K562 (cell line): Measurements from ENCODE around the gene NAIF1. TPM values are rescaled to one million over a fixed set of nuclear protein-coding genes. Genes with fewer than 3 reads are reported as not detected.

ENCODE experiments used
- DMBX1 ChIP-seq: fragments of 250-450 bp; sonication (Bioruptor Pico); IDR thresholded peaks from 2 replicates; pipeline ENCODE4 v1.8.0; 2022; ENCODE audit warnings: inconsistent platforms, mild to moderate bottlenecking, moderate library complexity, borderline replicate concordance
- FOXK2 ChIP-seq, 2 experiments: fragments of 450-650 bp; IDR thresholded peaks in 1 of 2; conservative IDR thresholded peaks in 1 of 2; 2 replicates each; pipeline ENCODE4 v1.6.1; 2016; ENCODE audit warnings: low read depth in 2 of 2, mild to moderate bottlenecking in 1 of 2
- GABPA ChIP-seq: fragments of 200-800 bp; sonication (Bioruptor generic); conservative IDR thresholded peaks from 2 replicates; pipeline ENCODE4 v1.6.1; 2016; ENCODE audit warnings: low read depth, missing genetic modification characterization, missing compliant biosample characterization
- HDGF ChIP-seq: fragments of 450-650 bp; IDR thresholded peaks from 2 replicates; pipeline ENCODE4 v1.6.1; 2016
- HMG20A ChIP-seq: fragments of 450-650 bp; formaldehyde crosslinking; conservative IDR thresholded peaks from 2 replicates; pipeline ENCODE4 v1.4.0; 2020; ENCODE audit warnings: mild to moderate bottlenecking, mixed read lengths
- HNRNPL ChIP-seq: fragments of 200-400 bp; formaldehyde crosslinking; IDR thresholded peaks from 2 replicates; pipeline ENCODE4 v1.6.1; 2017; ENCODE audit warnings: low read depth, mild to moderate bottlenecking, low read length
- MEIS2 ChIP-seq: fragments of 450-650 bp; IDR thresholded peaks from 2 replicates; pipeline ENCODE4 v1.6.1; 2014; ENCODE audit warnings: mild to moderate bottlenecking; ENCODE audit not compliant: partially characterized antibody
- NEUROD1 ChIP-seq: fragments of 150-350 bp; IDR thresholded peaks from 2 replicates; pipeline ENCODE4 v1.6.1; 2014; ENCODE audit warnings: borderline replicate concordance, low read length, low read depth; ENCODE audit not compliant: partially characterized antibody
- RBM22 ChIP-seq: fragments of 200-400 bp; formaldehyde crosslinking; IDR thresholded peaks from 2 replicates; pipeline ENCODE4 v1.6.1; 2018; ENCODE audit warnings: low read length, low read depth; ENCODE audit not compliant: poor library complexity, severe bottlenecking
- SRSF1 ChIP-seq: fragments of 200-400 bp; formaldehyde crosslinking; IDR thresholded peaks from 2 replicates; pipeline ENCODE4 v1.6.1; 2017; ENCODE audit warnings: mild to moderate bottlenecking, low read depth, low read length, moderate library complexity
- U2AF1 ChIP-seq: fragments of 200-400 bp; formaldehyde crosslinking; optimal IDR thresholded peaks from 2 replicates; pipeline ENCODE3; 2017; ENCODE audit warnings: mild to moderate bottlenecking, low read depth, low read length, moderate library complexity
- ZC3H4 ChIP-seq: sonication (generic); formaldehyde crosslinking; IDR thresholded peaks from 2 replicates; pipeline ENCODE4 v1.9.0; 2021; ENCODE audit warnings: missing genetic modification reagents, borderline replicate concordance
- ZFX ChIP-seq: sonication (generic); formaldehyde crosslinking; IDR thresholded peaks from 2 replicates; pipeline ENCODE4 v1.8.0; 2022; ENCODE audit warnings: mild to moderate bottlenecking, missing genetic modification reagents, moderate library complexity
- ZNF436 ChIP-seq: fragments of 250-450, 450-650 bp; sonication (Bioruptor Pico); formaldehyde crosslinking; IDR thresholded peaks from 2 replicates; pipeline ENCODE4 v1.7.0; 2020; ENCODE audit warnings: mild to moderate bottlenecking
- ZNF589 ChIP-seq: fragments of 200-800 bp; sonication (Bioruptor generic); IDR thresholded peaks from 2 replicates; pipeline ENCODE4 v1.6.1; 2016; ENCODE audit warnings: low read depth, missing genetic modification characterization, missing compliant biosample characterization
- ZNF707 ChIP-seq: fragments of 250-450 bp; sonication (Bioruptor Pico); conservative IDR thresholded peaks from 2 replicates; pipeline ENCODE4 v1.8.0; 2022; ENCODE audit warnings: inconsistent platforms, mild to moderate bottlenecking, moderate library complexity
- polyA plus RNA-seq, 8 experiments: library from polyadenylated mRNA; depleted of rRNA in 4 of 8; stranded (reverse) in 5 of 8; unstranded in 3 of 8; fragments of >200 nt; fragmentation: Nextera tagmentation in 2 of 8; fragmentation: Illumina TruSeq in 1 of 8; extraction: Ambion mirVana in 2 of 8; extraction: Trizol in 1 of 8; gene quantifications; 2 replicates each; pipeline versions ENCODE4 v1.2.1 to v1.2.3, GENCODE V29; 2011 to 2014; ENCODE audit warnings: inconsistent platforms in 1 of 8, missing spikeins in 1 of 8
- total RNA-seq, 7 experiments: library from RNA; depleted of rRNA in 6 of 7; stranded (reverse); fragments of >200 nt in 6 of 7; fragmentation: Illumina TruSeq in 2 of 7; extraction: Trizol in 2 of 7; gene quantifications; 2 replicates each; pipeline versions ENCODE4 v1.2.1 to v1.2.3, GENCODE V29; 2011 to 2021; ENCODE audit warnings: low replicate concordance in 1 of 7
- TF ChIP-seq, protein P1 (sequence below): sonication (generic); formaldehyde crosslinking; IDR thresholded peaks from 2 replicates; pipeline ENCODE4 v1.8.1; 2022; ENCODE audit warnings: missing genetic modification reagents
- TF ChIP-seq, protein P2 (sequence below): fragments of 450-650 bp; IDR thresholded peaks from 2 replicates; pipeline ENCODE4 v1.6.1; 2016; ENCODE audit warnings: low read depth, mild to moderate bottlenecking, moderate library complexity
- TF ChIP-seq, protein P3 (sequence below), 2 experiments: fragments of 250-450 bp in 1 of 2; fragments of 450-650 bp in 1 of 2; sonication (Bioruptor Pico) in 1 of 2; IDR thresholded peaks; 2 replicates each; pipeline versions ENCODE4 v1.6.1 to v1.8.0; 2016 to 2021; ENCODE audit warnings: mild to moderate bottlenecking in 2 of 2, moderate library complexity in 2 of 2, missing compliant biosample characterization in 1 of 2, missing genetic modification characterization in 1 of 2
- TF ChIP-seq, protein P4 (sequence below): sonication (generic); formaldehyde crosslinking; IDR thresholded peaks from 2 replicates; pipeline ENCODE4 v1.8.0; 2022; ENCODE audit warnings: missing genetic modification reagents, mild to moderate bottlenecking, moderate library complexity, borderline replicate concordance
- TF ChIP-seq, protein P5 (sequence below), 2 experiments: IDR thresholded peaks; 2 replicates each; pipeline ENCODE4 v1.6.1; 2011; ENCODE audit warnings: borderline replicate concordance in 1 of 2, control low read depth in 1 of 2, low read depth in 1 of 2, low read length in 1 of 2, mild to moderate bottlenecking in 1 of 2, mixed read lengths in 1 of 2, moderate library complexity in 1 of 2; ENCODE audit not compliant: insufficient read depth in 1 of 2, insufficient read length in 1 of 2, poor library complexity in 1 of 2, severe bottlenecking in 1 of 2; ENCODE audit errors: extremely low read depth in 1 of 2

Gene NAIF1
- total and polyA plus RNA-seq, 9 of the 15 experiments (the other 6 are each of a cell fraction or from before 2014, with no cell fraction given), result 4.8 to 26.6 (median 17.2) TPM

DNA sequence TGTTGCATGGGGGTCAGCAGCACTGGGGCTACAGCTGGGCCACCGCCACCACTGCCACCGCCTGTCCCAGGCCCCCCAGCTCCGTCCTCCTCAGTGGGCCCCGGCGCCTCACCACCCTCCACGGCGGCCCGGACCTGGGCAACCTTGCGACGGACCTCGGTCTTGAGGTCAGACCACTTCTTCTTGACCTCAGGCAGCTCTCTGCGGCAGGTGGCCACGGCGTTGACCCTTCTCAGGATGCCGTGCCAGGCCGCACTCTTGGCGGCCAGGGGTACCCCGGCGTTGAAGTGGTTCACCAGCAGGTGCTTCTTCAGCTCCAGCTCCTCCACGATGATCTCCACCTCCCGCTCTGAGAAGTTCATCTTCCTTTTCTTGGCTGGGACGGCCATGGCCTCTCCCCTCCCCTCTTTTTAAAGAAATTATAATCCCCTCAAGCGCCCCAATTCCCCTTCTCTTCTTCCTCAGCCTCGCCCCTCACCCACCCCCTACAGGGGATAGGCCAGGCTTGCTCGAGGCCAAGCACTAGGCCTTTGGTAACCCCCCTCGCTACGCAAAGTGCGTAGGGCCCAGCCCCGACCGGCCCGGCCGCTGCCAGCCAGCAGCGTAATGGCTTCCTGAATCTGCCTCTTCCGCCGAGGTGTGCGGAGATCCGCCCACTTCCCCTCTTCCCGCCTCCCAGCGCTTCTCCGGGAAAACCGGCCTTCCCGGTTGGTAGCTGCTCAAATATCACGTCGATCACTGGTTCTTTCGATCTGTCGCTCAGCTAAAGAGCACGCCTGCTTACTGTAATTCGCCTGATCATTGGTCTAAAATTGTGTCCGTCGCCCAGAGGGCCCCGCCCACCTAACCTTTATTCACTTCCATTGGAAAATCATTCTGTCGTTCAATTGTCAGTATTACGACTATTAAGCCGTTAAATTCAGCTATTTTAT lies at the start of gene NAIF1 (continued):
- TF ChIP-seq, protein P1, sequence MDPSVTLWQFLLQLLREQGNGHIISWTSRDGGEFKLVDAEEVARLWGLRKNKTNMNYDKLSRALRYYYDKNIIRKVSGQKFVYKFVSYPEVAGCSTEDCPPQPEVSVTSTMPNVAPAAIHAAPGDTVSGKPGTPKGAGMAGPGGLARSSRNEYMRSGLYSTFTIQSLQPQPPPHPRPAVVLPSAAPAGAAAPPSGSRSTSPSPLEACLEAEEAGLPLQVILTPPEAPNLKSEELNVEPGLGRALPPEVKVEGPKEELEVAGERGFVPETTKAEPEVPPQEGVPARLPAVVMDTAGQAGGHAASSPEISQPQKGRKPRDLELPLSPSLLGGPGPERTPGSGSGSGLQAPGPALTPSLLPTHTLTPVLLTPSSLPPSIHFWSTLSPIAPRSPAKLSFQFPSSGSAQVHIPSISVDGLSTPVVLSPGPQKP, result no peak
- TF ChIP-seq ZNF436 (CRISPR knock-in tag), result no peak
- TF ChIP-seq SRSF1, result peak; percentile 98
- TF ChIP-seq MEIS2, result no peak
- peak; percentile 97 for TF ChIP-seq ZFX (CRISPR knock-in tag)
- TF ChIP-seq GABPA (tag), result peak; percentile 56; the same call in 1 of the 2 replicates
- TF ChIP-seq RBM22, result no peak
- TF ChIP-seq ZC3H4 (CRISPR knock-in tag), result 0 out of 2 replicates have a peak, but pooled peaks have one; percentile 75
- TF ChIP-seq, protein P2, sequence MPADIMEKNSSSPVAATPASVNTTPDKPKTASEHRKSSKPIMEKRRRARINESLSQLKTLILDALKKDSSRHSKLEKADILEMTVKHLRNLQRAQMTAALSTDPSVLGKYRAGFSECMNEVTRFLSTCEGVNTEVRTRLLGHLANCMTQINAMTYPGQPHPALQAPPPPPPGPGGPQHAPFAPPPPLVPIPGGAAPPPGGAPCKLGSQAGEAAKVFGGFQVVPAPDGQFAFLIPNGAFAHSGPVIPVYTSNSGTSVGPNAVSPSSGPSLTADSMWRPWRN, result no peak
- peak; percentile 71 for TF ChIP-seq DMBX1 (CRISPR knock-in tag)
- TF ChIP-seq HNRNPL, result peak; percentile 96
- TF ChIP-seq ZNF707, result 0 out of 2 replicates have a peak, but pooled peaks have one; percentile 27
- TF ChIP-seq FOXK2 (conservative IDR thresholded peaks at IDR 0.05 in 1 of 2, IDR thresholded peaks at IDR 0.05 in 1 of 2; ENCODE audit: low read depth in 2 of 2), result peak; percentile 48 to 91; a peak in 3 of 4 replicates
- TF ChIP-seq, protein P3, sequence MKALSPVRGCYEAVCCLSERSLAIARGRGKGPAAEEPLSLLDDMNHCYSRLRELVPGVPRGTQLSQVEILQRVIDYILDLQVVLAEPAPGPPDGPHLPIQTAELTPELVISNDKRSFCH (CRISPR knock-in tag; IDR thresholded peaks at IDR 0.05), result no peak
- TF ChIP-seq, protein P3 (tag; IDR thresholded peaks at IDR 0.05), result peak; percentile 64; the same call in 1 of the 2 replicates
- no peak for TF ChIP-seq U2AF1
- TF ChIP-seq NEUROD1, result peak; percentile 99
- TF ChIP-seq, protein P4, sequence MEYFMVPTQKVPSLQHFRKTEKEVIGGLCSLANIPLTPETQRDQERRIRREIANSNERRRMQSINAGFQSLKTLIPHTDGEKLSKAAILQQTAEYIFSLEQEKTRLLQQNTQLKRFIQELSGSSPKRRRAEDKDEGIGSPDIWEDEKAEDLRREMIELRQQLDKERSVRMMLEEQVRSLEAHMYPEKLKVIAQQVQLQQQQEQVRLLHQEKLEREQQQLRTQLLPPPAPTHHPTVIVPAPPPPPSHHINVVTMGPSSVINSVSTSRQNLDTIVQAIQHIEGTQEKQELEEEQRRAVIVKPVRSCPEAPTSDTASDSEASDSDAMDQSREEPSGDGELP, result peak; percentile 2; the same call in 1 of the 2 replicates
- peak; percentile 80; the same call in 1 of the 2 replicates for TF ChIP-seq HDGF
- TF ChIP-seq, protein P5, sequence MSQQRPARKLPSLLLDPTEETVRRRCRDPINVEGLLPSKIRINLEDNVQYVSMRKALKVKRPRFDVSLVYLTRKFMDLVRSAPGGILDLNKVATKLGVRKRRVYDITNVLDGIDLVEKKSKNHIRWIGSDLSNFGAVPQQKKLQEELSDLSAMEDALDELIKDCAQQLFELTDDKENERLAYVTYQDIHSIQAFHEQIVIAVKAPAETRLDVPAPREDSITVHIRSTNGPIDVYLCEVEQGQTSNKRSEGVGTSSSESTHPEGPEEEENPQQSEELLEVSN (IDR thresholded peaks at IDR 0.05; ENCODE audit: borderline replicate concordance in 1 of 2, extremely low read depth in 1 of 2, insufficient read depth in 1 of 2, insufficient read length in 1 of 2, low read depth in 1 of 2, low read length in 1 of 2, poor library complexity in 1 of 2, severe bottlenecking in 1 of 2), result peak in 1 of 2 experiments; percentile 59
- 0 out of 2 replicates have a peak, but pooled peaks have one; percentile 30 for TF ChIP-seq ZNF589
- TF ChIP-seq HMG20A (CRISPR knock-in tag), result no peak
